ENCODE results near the gene MSRB1. TPM values are rescaled to one million over a fixed set of nuclear protein-coding genes. Genes with fewer than 3 reads are reported as not detected.
A peak's percentile ranks its signal among the peaks of the same experiment; 100 is the strongest.

MSRB1 gene
- total RNA-seq, 3 donors from 2014 or later, result 34.8 to 46.3 (median 40.5) TPM

DNA sequence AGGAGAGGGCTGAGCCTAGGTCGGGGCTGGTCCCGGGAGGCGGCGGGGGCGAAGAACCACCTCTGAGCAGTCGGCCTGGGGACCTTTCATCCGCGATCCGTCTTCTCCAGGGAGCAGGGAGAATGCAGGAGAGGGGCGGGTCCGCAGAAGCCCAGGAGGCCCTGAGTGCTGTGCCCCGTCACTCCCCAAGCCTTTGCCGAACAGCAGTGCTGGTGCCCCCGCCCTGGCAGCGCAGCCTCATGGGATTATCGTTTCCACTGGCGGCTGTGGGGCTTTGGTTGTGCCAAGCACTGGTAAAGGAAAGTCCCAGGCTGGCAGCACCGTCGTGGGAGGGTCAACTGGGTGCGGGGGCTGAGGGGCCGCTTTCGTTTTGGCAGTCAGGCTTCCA, 29.5 kb upstream of the MSRB1 start:
- H3K36me3 ChIP-seq (ENCODE audit: low read depth), result no peaks in the 10 kb centered on the region
- DNase-seq (peak in 2 of 3 donors; percentile 51 to 66), ATAC-seq (peak; percentile 43)
- TF ChIP-seq, protein P1, sequence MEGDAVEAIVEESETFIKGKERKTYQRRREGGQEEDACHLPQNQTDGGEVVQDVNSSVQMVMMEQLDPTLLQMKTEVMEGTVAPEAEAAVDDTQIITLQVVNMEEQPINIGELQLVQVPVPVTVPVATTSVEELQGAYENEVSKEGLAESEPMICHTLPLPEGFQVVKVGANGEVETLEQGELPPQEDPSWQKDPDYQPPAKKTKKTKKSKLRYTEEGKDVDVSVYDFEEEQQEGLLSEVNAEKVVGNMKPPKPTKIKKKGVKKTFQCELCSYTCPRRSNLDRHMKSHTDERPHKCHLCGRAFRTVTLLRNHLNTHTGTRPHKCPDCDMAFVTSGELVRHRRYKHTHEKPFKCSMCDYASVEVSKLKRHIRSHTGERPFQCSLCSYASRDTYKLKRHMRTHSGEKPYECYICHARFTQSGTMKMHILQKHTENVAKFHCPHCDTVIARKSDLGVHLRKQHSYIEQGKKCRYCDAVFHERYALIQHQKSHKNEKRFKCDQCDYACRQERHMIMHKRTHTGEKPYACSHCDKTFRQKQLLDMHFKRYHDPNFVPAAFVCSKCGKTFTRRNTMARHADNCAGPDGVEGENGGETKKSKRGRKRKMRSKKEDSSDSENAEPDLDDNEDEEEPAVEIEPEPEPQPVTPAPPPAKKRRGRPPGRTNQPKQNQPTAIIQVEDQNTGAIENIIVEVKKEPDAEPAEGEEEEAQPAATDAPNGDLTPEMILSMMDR (IDR thresholded peaks at IDR 0.05), result no peak
- H3K4me3 ChIP-seq, result peak overlapping the region; percentile 73
- intact Hi-C loops (cut with DNase I, micrococcal nuclease), result no loop called here
- H3K9me3 ChIP-seq, result no peaks in the 10 kb centered on the region
- peaks cover 16% of the 10 kb centered on the region for H3K4me1 ChIP-seq (ENCODE audit: low read depth)

DNA sequence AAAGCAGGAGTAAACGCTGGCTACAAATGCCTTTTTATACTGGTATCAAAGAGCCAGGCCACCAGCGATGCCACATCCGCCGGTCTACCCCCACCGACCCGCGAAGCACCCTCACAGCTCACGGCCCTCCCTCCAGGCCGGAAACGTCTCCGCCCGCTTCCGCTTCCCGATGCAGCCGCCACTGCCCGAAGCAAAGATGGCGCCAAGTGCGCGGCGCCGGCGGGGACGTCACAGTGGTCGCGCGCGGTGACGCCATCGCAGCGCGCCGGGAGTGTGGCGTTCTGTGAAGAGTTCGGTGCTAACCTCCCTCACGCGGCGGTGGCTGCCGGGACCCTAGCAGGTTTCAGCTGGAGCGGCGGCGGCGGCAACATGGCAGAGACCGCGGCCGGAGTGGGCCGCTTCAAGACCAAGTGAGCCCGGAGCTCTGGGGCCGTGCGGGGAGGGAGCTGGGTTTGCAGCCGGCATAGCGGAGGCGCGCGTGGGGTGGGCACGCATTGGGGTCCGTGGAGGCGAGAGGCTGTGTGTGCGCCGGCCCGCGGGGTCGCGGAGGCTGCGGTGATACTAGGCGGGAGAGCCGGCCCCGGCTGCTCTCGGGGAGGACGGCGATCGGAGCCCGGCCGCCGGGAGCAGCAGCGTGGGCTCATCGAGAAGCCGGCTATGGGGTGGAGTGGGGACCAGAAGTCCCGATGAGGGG, 28.9 kb upstream of the MSRB1 start, which contains the start of gene TBL3:
TSS of gene TBL3 (plus strand) at position 258 of the 694 bp plus-strand sequence. CDS start at position 370, 112 bp downstream.
- TF ChIP-seq, protein P1 (IDR thresholded peaks at IDR 0.05), result no peak
- peak within 1 kb of the TSS; percentile 73 for H3K4me3 ChIP-seq
- H3K9me3 ChIP-seq, result no peaks in the 10 kb centered on the region
- H3K4me1 ChIP-seq (ENCODE audit: low read depth), result peaks cover 16% of the 10 kb centered on the region
- H3K36me3 ChIP-seq (ENCODE audit: low read depth), result no peaks in the 10 kb centered on the region
- DNase-seq (peak; percentile 94 to 97 (median 97)), ATAC-seq (peak; percentile 96)
- intact Hi-C loops (cut with DNase I, micrococcal nuclease), result no loop called here

DNA sequence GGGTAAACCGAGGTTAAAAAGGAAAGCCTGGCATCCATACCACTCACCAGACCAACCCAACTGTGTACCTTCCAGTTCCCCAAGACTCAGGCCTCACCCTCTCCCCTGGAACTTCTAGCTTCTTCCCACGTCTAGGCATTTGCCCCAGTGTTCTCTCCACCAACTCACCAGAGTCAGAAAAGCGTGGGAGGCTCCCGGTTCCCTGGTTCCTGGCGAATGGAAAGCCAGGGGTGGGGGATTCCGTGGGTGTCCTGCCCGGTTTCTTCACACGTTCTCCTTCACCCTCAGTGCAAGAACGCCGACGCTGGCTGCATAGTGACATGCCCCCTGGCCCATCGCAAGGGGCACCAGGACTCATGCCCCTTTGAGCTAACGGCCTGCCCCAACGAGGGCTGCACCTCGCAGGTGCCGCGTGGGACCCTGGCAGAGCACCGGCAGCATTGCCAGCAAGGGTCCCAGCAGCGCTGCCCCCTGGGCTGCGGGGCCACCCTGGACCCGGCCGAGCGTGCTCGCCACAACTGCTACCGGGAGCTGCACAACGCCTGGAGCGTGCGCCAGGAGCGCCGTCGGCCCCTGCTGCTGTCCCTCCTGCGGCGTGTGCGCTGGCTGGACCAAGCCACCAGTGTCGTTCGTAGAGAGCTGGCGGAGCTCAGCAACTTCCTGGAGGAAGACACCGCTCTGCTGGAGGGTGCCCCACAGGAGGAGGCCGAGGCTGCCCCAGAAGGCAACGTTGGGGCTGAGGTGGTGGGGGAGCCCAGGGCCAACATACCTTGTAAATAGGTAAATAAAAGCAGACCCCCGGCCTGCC, 25.4 kb upstream of the MSRB1 start:
- H3K4me1 ChIP-seq (ENCODE audit: low read depth), result peaks cover 29% of the 10 kb centered on the region
- intact Hi-C loops (cut with DNase I, micrococcal nuclease), result no loop called here
- no peak for DNase-seq
- H3K36me3 ChIP-seq (ENCODE audit: low read depth), result no peaks in the 10 kb centered on the region
- H3K4me3 ChIP-seq, result no peak overlapping the region
- TF ChIP-seq, protein P1 (IDR thresholded peaks at IDR 0.05), result no peak
- ATAC-seq, result no peak
- H3K9me3 ChIP-seq, result no peaks in the 10 kb centered on the region

DNA sequence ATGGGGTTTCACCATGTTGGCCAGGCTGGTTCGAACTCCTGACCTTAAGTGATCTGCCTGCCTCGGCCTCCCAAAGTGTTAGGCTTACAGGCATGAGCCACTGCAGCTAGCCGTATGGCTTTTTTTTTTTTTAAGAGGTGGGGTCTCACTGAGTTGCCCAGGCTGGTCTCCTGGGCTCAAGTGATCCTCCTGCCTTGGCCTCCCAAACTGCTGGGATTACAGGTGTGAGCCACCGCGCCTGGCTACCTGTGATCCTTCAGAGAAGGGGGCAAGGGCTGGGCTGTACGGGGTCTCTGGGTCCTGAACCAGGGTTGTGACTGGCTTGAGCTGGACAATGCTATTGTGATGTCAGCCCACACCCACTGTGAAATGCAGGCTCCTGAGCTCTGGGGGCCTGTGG, 23.5 kb upstream of the MSRB1 start, which contains the start of gene RNF151:
TSS of gene RNF151 (plus strand) at position 397 of the 400 bp plus-strand sequence. CDS start 26 bp downstream, outside the sequence.
- intact Hi-C loops (cut with DNase I, micrococcal nuclease), result no loop called here
- TF ChIP-seq, protein P1 (IDR thresholded peaks at IDR 0.05), result no peak
- ATAC-seq (no peak), DNase-seq (no peak)
- Histone ChIP-seq H3K4me3 (no peak within 1 kb of the TSS), H3K36me3 (ENCODE audit: low read depth) (peaks cover 2% of the 10 kb centered on the region), H3K9me3 (no peaks in the 10 kb centered on the region), H3K4me1 (ENCODE audit: low read depth) (peaks cover 20% of the 10 kb centered on the region)

DNA sequence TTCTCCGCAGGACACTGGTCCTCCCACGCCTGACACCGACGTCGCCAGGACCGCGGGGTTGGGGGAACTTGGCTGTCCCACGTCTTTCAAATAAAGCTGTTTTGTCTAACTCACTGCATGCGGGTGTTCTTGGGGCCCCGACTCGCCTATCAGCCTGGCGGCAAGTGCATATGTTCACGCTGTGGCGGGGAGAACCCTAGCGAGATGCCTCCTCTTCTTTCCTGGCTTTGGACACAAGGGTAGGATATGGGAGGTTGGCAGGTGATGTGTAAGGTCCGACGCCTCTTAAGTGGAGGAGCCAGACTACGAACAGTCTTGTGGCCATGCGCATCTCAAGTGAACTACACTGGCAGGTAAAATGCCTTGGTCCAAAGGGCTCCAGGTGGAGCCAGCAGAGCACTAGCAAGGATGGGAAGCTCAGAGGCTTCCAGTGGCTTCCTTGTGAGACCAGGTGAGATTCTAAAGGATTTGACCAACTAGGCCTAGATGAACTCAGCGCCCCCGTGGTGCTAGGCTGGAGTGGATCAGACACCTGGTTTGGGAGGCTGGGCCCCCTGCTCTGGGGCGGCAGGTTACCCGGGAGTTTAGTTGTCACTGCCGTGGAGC, 22.5 kb upstream of the MSRB1 start:
- peaks cover 22% of the 10 kb centered on the region for H3K4me1 ChIP-seq (ENCODE audit: low read depth)
- H3K4me3 ChIP-seq, result peak overlapping the region; percentile 80
- peaks cover 2% of the 10 kb centered on the region for H3K36me3 ChIP-seq (ENCODE audit: low read depth)
- intact Hi-C loops (cut with DNase I, micrococcal nuclease), result no loop called here
- DNase-seq, result no peak
- TF ChIP-seq, protein P1 (IDR thresholded peaks at IDR 0.05), result no peak
- ATAC-seq, result peak; percentile 25
- no peaks in the 10 kb centered on the region for H3K9me3 ChIP-seq
